B cell (primary cell): ENCODE results near the gene SART3.

ENCODE experiments used
- EZH2 ChIP-seq: IDR thresholded peaks from 2 replicates; pipeline ENCODE4 v1.6.1; 2012; ENCODE audit warnings: borderline replicate concordance, low read depth, mild to moderate bottlenecking, moderate library complexity, low read length; ENCODE audit not compliant: insufficient read depth, poor library complexity, severe bottlenecking
- TF ChIP-seq, protein P1 (sequence below): fragments of 200-600 bp; IDR thresholded peaks from one replicate; pipeline ENCODE4 v1.8.0; 2022; ENCODE audit warnings: antibody characterized with exemption, mild to moderate bottlenecking

DNA sequence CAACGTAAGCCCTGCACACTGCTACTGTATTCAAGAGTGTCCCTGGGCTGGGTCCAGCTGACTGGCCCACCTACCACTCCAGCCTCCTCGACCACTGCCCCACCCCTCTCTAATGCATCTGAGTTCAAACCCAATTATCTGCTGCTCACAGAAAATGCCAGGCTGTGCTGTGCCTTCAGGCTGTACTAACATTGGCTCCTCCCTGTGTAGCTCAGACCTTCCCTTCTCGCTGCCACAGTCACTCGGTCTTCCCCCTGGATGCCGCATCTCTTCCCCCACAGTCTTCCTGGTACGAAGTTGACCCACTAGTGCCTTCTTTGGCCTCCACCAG is 33.8 kb downstream of the SART3 start:
- TF ChIP-seq, protein P1, sequence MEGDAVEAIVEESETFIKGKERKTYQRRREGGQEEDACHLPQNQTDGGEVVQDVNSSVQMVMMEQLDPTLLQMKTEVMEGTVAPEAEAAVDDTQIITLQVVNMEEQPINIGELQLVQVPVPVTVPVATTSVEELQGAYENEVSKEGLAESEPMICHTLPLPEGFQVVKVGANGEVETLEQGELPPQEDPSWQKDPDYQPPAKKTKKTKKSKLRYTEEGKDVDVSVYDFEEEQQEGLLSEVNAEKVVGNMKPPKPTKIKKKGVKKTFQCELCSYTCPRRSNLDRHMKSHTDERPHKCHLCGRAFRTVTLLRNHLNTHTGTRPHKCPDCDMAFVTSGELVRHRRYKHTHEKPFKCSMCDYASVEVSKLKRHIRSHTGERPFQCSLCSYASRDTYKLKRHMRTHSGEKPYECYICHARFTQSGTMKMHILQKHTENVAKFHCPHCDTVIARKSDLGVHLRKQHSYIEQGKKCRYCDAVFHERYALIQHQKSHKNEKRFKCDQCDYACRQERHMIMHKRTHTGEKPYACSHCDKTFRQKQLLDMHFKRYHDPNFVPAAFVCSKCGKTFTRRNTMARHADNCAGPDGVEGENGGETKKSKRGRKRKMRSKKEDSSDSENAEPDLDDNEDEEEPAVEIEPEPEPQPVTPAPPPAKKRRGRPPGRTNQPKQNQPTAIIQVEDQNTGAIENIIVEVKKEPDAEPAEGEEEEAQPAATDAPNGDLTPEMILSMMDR = no peak
- no peak for TF ChIP-seq EZH2
